Testis (tissue), 2 donors: ENCODE measurements around the gene PC.

ENCODE experiments used
- POLR2A ChIP-seq: fragments of 450-650 bp; IDR thresholded peaks from one replicate; pipeline ENCODE4 v1.6.1; 2017; ENCODE audit warnings: antibody characterized with exemption, mild to moderate bottlenecking, moderate library complexity
- TF ChIP-seq, protein P1 (sequence below), 3 experiments: fragments of 450-650 bp in 2 of 3; fragments of 200-600 bp in 1 of 3; sonication (generic) in 1 of 3; IDR thresholded peaks; one replicate each; pipeline ENCODE4 v1.5.1; 2016 to 2019; ENCODE audit warnings: antibody characterized with exemption in 3 of 3, mild to moderate bottlenecking in 2 of 3, moderate library complexity in 1 of 3

DNA sequence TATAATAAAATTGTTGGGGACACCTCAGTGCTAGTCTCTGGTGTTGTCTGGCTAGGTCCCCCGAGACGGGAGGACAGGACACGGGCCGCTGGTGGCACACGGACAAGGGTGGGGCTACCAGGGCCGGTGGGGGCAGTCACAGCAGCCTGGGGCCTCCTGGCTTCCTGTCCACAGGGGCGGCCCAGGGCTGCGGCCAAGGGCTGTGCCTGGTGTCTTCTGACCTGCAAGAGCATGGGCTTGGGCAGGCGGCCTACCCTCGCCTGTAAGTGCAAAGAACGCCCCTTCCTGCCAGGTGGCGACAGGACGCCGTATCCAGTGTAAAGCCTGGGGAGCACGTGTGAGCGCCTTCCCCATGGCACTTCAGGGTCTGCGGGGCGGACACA lies 97.7 kb downstream of the PC start:
- TF ChIP-seq, protein P1, sequence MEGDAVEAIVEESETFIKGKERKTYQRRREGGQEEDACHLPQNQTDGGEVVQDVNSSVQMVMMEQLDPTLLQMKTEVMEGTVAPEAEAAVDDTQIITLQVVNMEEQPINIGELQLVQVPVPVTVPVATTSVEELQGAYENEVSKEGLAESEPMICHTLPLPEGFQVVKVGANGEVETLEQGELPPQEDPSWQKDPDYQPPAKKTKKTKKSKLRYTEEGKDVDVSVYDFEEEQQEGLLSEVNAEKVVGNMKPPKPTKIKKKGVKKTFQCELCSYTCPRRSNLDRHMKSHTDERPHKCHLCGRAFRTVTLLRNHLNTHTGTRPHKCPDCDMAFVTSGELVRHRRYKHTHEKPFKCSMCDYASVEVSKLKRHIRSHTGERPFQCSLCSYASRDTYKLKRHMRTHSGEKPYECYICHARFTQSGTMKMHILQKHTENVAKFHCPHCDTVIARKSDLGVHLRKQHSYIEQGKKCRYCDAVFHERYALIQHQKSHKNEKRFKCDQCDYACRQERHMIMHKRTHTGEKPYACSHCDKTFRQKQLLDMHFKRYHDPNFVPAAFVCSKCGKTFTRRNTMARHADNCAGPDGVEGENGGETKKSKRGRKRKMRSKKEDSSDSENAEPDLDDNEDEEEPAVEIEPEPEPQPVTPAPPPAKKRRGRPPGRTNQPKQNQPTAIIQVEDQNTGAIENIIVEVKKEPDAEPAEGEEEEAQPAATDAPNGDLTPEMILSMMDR (IDR thresholded peaks at IDR 0.05), result no peak
- TF ChIP-seq POLR2A, result no peak
